ENCODE results near the gene CAMTA1. TPM values are rescaled to one million over a fixed set of nuclear protein-coding genes. Genes with fewer than 3 reads are reported as not detected.

Gene CAMTA1
- polyA plus RNA-seq, 1 donor from 2014 or later: 162 TPM

- Histone ChIP-seq H2AFZ (ENCODE audit: low read depth, low read length) (no peak overlapping the region), H3K36me3 (ENCODE audit: insufficient read depth, low read length) (no peaks in the 10 kb centered on the region), H3K4me3 (ENCODE audit: low read length) (no peak overlapping the region), H3F3A (ENCODE audit: insufficient read depth, low read length, poor library complexity, severe bottlenecking) (no peaks in the 10 kb centered on the region), H3K9me2 (ENCODE audit: insufficient read depth, low read length) (no peaks in the 10 kb centered on the region), H3K27me3 (ENCODE audit: insufficient read depth, low read depth, low read length) (no peaks in the 10 kb centered on the region), H3K9me3 (ENCODE audit: low read length) (no peaks in the 10 kb centered on the region), H3K27ac (ENCODE audit: low read length) (no peak overlapping the region), H4K20me1 (ENCODE audit: insufficient read depth) (no peaks in the 10 kb centered on the region), H3K9ac (ENCODE audit: low read length) (no peak overlapping the region), H3K79me2 (replicated peaks; ENCODE audit: insufficient read depth, low read length) (no peaks in the 10 kb centered on the region), H3K4me2 (ENCODE audit: low read length) (no peak overlapping the region)
- TF ChIP-seq TAF1 (IDR thresholded peaks at IDR 0.05; ENCODE audit: low read depth) (no peak), EP300 (conservative IDR thresholded peaks at IDR 0.05; ENCODE audit: poor library complexity, severe bottlenecking) (no peak), SMC3 (conservative IDR thresholded peaks at IDR 0.05; ENCODE audit: poor library complexity) (no peak), REST (IDR thresholded peaks at IDR 0.05; ENCODE audit: borderline replicate concordance) (no peak), POLR2AphosphoS5 (IDR thresholded peaks at IDR 0.05) (no peak), EZH2 (IDR thresholded peaks at IDR 0.05; ENCODE audit: borderline replicate concordance, insufficient read depth, low read length, poor library complexity, severe bottlenecking) (no peak), RAD21 (conservative IDR thresholded peaks at IDR 0.05) (no peak), CTCF (IDR thresholded peaks at IDR 0.05; ENCODE audit: poor library complexity, severe bottlenecking) (no peak), MXI1 (conservative IDR thresholded peaks at IDR 0.05; ENCODE audit: poor library complexity, severe bottlenecking) (no peak)
Observed at GRCh38 chr1:7643530-7643929, 858.3 kb downstream of the CAMTA1 start.

GRCh38 chr1:7644086-7644485 lies 858.8 kb downstream of the CAMTA1 start:
- Histone ChIP-seq H3F3A (ENCODE audit: insufficient read depth, low read length, poor library complexity, severe bottlenecking) (no peaks in the 10 kb centered on the region), H3K9me3 (ENCODE audit: low read length) (no peaks in the 10 kb centered on the region), H3K79me2 (replicated peaks; ENCODE audit: insufficient read depth, low read length) (no peaks in the 10 kb centered on the region), H3K27me3 (ENCODE audit: insufficient read depth, low read depth, low read length) (no peaks in the 10 kb centered on the region), H3K4me2 (ENCODE audit: low read length) (no peak overlapping the region), H3K36me3 (ENCODE audit: insufficient read depth, low read length) (no peaks in the 10 kb centered on the region), H2AFZ (ENCODE audit: low read depth, low read length) (no peak overlapping the region), H3K27ac (ENCODE audit: low read length) (no peak overlapping the region), H4K20me1 (ENCODE audit: insufficient read depth) (no peaks in the 10 kb centered on the region), H3K9me2 (ENCODE audit: insufficient read depth, low read length) (no peaks in the 10 kb centered on the region), H3K9ac (ENCODE audit: low read length) (no peak overlapping the region), H3K4me3 (ENCODE audit: low read length) (no peak overlapping the region)
- TF ChIP-seq MXI1 (conservative IDR thresholded peaks at IDR 0.05; ENCODE audit: poor library complexity, severe bottlenecking): no peak

Measured in neural cell (in vitro differentiated cells).